K562 (cell line): ENCODE measurements around the gene ZNF343. TPM values are rescaled to one million over a fixed set of nuclear protein-coding genes. Genes with fewer than 3 reads are reported as not detected.

Experiments
- ARID3B ChIP-seq: fragments of 250-450 bp; sonication (Bioruptor Pico); IDR thresholded peaks from 2 replicates; pipeline ENCODE4 v1.4.0; 2020; ENCODE audit warnings: borderline replicate concordance
- ARID4B ChIP-seq: sonication (generic); formaldehyde crosslinking; IDR thresholded peaks from 2 replicates; pipeline ENCODE4 v1.8.0; 2022; ENCODE audit warnings: mild to moderate bottlenecking, missing genetic modification reagents
- BRF1 ChIP-seq: IDR thresholded peaks from 3 replicates; pipeline ENCODE4 v1.6.1; 2011; ENCODE audit warnings: borderline replicate concordance, mild to moderate bottlenecking; ENCODE audit not compliant: insufficient read length; ENCODE audit errors: extremely low read depth
- CBX8 ChIP-seq: fragments of 200-600 bp; sonication (generic); IDR thresholded peaks from 2 replicates; pipeline ENCODE4 v1.6.1; 2012; ENCODE audit warnings: borderline replicate concordance, mixed run types, low read depth, mild to moderate bottlenecking, moderate library complexity, mixed read lengths, low read length, control low read depth, inconsistent platforms; ENCODE audit not compliant: poor library complexity, severe bottlenecking; ENCODE audit errors: extremely low read depth
- ETV6 ChIP-seq, 3 experiments: fragments of 150-350 bp in 1 of 3; sonication (generic) in 1 of 3; formaldehyde crosslinking in 1 of 3; IDR thresholded peaks; 2 replicates each; pipeline versions ENCODE4 v1.6.1 to v1.8.0; 2014 to 2022; ENCODE audit warnings: borderline replicate concordance in 2 of 3, low read depth in 2 of 3, antibody characterized with exemption in 1 of 3, low read length in 1 of 3, mild to moderate bottlenecking in 1 of 3, missing genetic modification reagents in 1 of 3
- HOXB6 ChIP-seq: fragments of 250-450 bp; sonication (Bioruptor Pico); IDR thresholded peaks from 2 replicates; pipeline ENCODE4 v1.5.1; 2022; ENCODE audit warnings: mild to moderate bottlenecking, borderline replicate concordance
- JUND ChIP-seq, 2 experiments: IDR thresholded peaks; 2 replicates in 1 of 2; 3 replicates in 1 of 2; pipeline ENCODE4 v1.6.1; 2011; ENCODE audit warnings: borderline replicate concordance in 2 of 2, low read depth in 2 of 2, low read length in 2 of 2, improper control_type of control experiment in 1 of 2, missing biosample characterization in 1 of 2, missing genetic modification characterization in 1 of 2, missing genetic modification reagents in 1 of 2
- LEF1 ChIP-seq: fragments of 450-650 bp; IDR thresholded peaks from 2 replicates; pipeline ENCODE4 v1.6.1; 2016; ENCODE audit warnings: mild to moderate bottlenecking
- MAZ ChIP-seq, 2 experiments: fragments of 450-650 bp in 1 of 2; sonication (generic) in 1 of 2; formaldehyde crosslinking; IDR thresholded peaks in 1 of 2; conservative IDR thresholded peaks in 1 of 2; 2 replicates each; pipeline versions ENCODE4 v1.4.0 to v1.5.0; 2020; ENCODE audit warnings: mild to moderate bottlenecking in 1 of 2, missing genetic modification reagents in 1 of 2
- NCOR1 ChIP-seq: fragments of 450-650 bp; IDR thresholded peaks from 2 replicates; pipeline ENCODE4 v1.6.1; 2016; ENCODE audit warnings: mild to moderate bottlenecking, moderate library complexity
- PTRF ChIP-seq: fragments of 450-650 bp; IDR thresholded peaks from 2 replicates; pipeline ENCODE4 v1.6.1; 2016; ENCODE audit warnings: mild to moderate bottlenecking, missing genetic modification characterization, missing compliant biosample characterization
- PURB ChIP-seq: sonication (generic); formaldehyde crosslinking; IDR thresholded peaks from 2 replicates; pipeline ENCODE4 v1.9.0; 2021; ENCODE audit warnings: low read depth, mild to moderate bottlenecking, missing genetic modification reagents
- TCF3 ChIP-seq: sonication (generic); formaldehyde crosslinking; IDR thresholded peaks from 2 replicates; pipeline ENCODE4 v1.4.0; 2020; ENCODE audit warnings: mild to moderate bottlenecking, missing genetic modification reagents
- XRCC4 ChIP-seq: IDR thresholded peaks from one replicate; pipeline ENCODE4 v1.6.1; 2011; ENCODE audit not compliant: insufficient read depth, insufficient read length; ENCODE audit errors: extremely low read depth
- ZBTB9 ChIP-seq: fragments of 450-650 bp; formaldehyde crosslinking; IDR thresholded peaks from 2 replicates; pipeline ENCODE4 v1.4.0; 2020; ENCODE audit warnings: mild to moderate bottlenecking, moderate library complexity
- ZSCAN29 ChIP-seq: fragments of 450-650 bp; IDR thresholded peaks from 2 replicates; pipeline ENCODE4 v1.6.1; 2017
- polyA plus RNA-seq, 8 experiments: library from polyadenylated mRNA; depleted of rRNA in 4 of 8; stranded (reverse) in 5 of 8; unstranded in 3 of 8; fragments of >200 nt; fragmentation: Nextera tagmentation in 2 of 8; fragmentation: Illumina TruSeq in 1 of 8; extraction: Ambion mirVana in 2 of 8; extraction: Trizol in 1 of 8; gene quantifications; 2 replicates each; pipeline versions ENCODE4 v1.2.1 to v1.2.3, GENCODE V29; 2011 to 2014; ENCODE audit warnings: inconsistent platforms in 1 of 8, missing spikeins in 1 of 8
- total RNA-seq, 7 experiments: library from RNA; depleted of rRNA in 6 of 7; stranded (reverse); fragments of >200 nt in 6 of 7; fragmentation: Illumina TruSeq in 2 of 7; extraction: Trizol in 2 of 7; gene quantifications; 2 replicates each; pipeline versions ENCODE4 v1.2.1 to v1.2.3, GENCODE V29; 2011 to 2021; ENCODE audit warnings: low replicate concordance in 1 of 7

The ZNF343 gene
- total and polyA plus RNA-seq, 9 of the 15 experiments (the other 6 are each of a cell fraction or from before 2014, with no cell fraction given) = 1.4 to 9.8 (median 6.4) TPM

- TF ChIP-seq ARID3B (CRISPR knock-in tag) = no peak
- TF ChIP-seq BRF1 = no peak
- no peak for TF ChIP-seq LEF1
- TF ChIP-seq JUND (IDR thresholded peaks at IDR 0.05; ENCODE audit: borderline replicate concordance, low read depth, low read length) = peak; percentile 51
- TF ChIP-seq JUND (tag; IDR thresholded peaks at IDR 0.05; ENCODE audit: borderline replicate concordance, low read depth, low read length) = peak; percentile 27; the same call in 1 of the 3 replicates
- TF ChIP-seq ARID4B (CRISPR knock-in tag) = no peak
- no peak for TF ChIP-seq ETV6 (IDR thresholded peaks at IDR 0.05; ENCODE audit: borderline replicate concordance in 1 of 2, low read depth in 2 of 2, low read length in 1 of 2)
- TF ChIP-seq ETV6 (CRISPR knock-in tag; IDR thresholded peaks at IDR 0.05; ENCODE audit: borderline replicate concordance) = no peak
- no peak for TF ChIP-seq PURB (CRISPR knock-in tag)
- no peak for TF ChIP-seq HOXB6 (CRISPR knock-in tag)
- TF ChIP-seq XRCC4 = no peak
- no peak for TF ChIP-seq CBX8
- TF ChIP-seq PTRF (tag) = no peak
- TF ChIP-seq ZBTB9 = no peak
- TF ChIP-seq TCF3 (CRISPR knock-in tag) = no peak
- TF ChIP-seq ZSCAN29 = no peak
- TF ChIP-seq NCOR1 = no peak
- TF ChIP-seq MAZ (CRISPR knock-in tag; conservative IDR thresholded peaks at IDR 0.05 in 1 of 2, IDR thresholded peaks at IDR 0.05 in 1 of 2) = 0 out of 4 replicates have a peak, but pooled peaks of 1 of the 2 experiments have one; percentile 12
Measured at GRCh38 chr20:2508631-2509467, at the start of gene ZNF343 (continued).
